Ishikawa (cell line): ENCODE data around the gene IL2RG.

Experiments used
- CEBPB ChIP-seq: IDR thresholded peaks from 2 replicates; pipeline ENCODE4 v1.6.1; 2012
- EGR1 ChIP-seq: IDR thresholded peaks from 2 replicates; pipeline ENCODE4 v1.6.1; 2012
- FOXM1 ChIP-seq: IDR thresholded peaks from 2 replicates; pipeline ENCODE4 v1.6.1; 2012; ENCODE audit warnings: low read depth, borderline replicate concordance
- MAX ChIP-seq: IDR thresholded peaks from 2 replicates; pipeline ENCODE4 v1.6.1; 2012
- NFIC ChIP-seq: IDR thresholded peaks from 2 replicates; pipeline ENCODE4 v1.6.1; 2012
- TAF1 ChIP-seq: IDR thresholded peaks from 2 replicates; pipeline ENCODE4 v1.6.1; 2012; ENCODE audit warnings: low read depth, mild to moderate bottlenecking
- TEAD4 ChIP-seq: IDR thresholded peaks from 2 replicates; pipeline ENCODE4 v1.6.1; 2012
- USF1 ChIP-seq: IDR thresholded peaks from 2 replicates; pipeline ENCODE4 v1.6.1; 2012
- YY1 ChIP-seq: IDR thresholded peaks from 2 replicates; pipeline ENCODE4 v1.6.1; 2012; ENCODE audit warnings: low read depth
- ZBTB7A ChIP-seq: IDR thresholded peaks from 2 replicates; pipeline ENCODE4 v1.6.1; 2012; ENCODE audit warnings: low read depth

Gene IL2RG

GRCh38 chrX:71060127-71060526 lies 51.2 kb downstream of the IL2RG start:
- TF ChIP-seq YY1, result no peak
- no peak for TF ChIP-seq CEBPB
- TF ChIP-seq USF1, result no peak
- no peak for TF ChIP-seq TAF1
- no peak for TF ChIP-seq FOXM1
- TF ChIP-seq ZBTB7A, result no peak
- no peak for TF ChIP-seq EGR1
- TF ChIP-seq TEAD4, result no peak
- no peak for TF ChIP-seq MAX

- no peak for TF ChIP-seq NFIC
Observed at GRCh38 chrX:71057848-71058530, 53.4 kb downstream of the IL2RG start.
